ENCODE measurements around the gene GMNC. TPM values are rescaled to one million over a fixed set of nuclear protein-coding genes. Genes with fewer than 3 reads are reported as not detected.

The GMNC gene
- total RNA-seq, 2 experiments from 2014 or later, result not detected

GRCh38 chr3:190807719-190808375 lies 54.6 kb downstream of the GMNC start:
- no peaks in the 10 kb centered on the region for H3K36me3 ChIP-seq (ENCODE audit: insufficient read depth, low read length)
- H3K9me3 ChIP-seq (ENCODE audit: low read length), result no peaks in the 10 kb centered on the region
- H3K9me2 ChIP-seq (ENCODE audit: insufficient read depth, low read length), result no peaks in the 10 kb centered on the region
- ChIA-PET POLR2A (interaction anchor here (0.6 kb wide), 1 partner anchor 16 kb away, joined by 3 read pairs; no protein-coding TSS in a partner anchor), CTCF (ENCODE audit: unreplicated experiment) (no interaction called here)
- H4K20me1 ChIP-seq (ENCODE audit: insufficient read depth, low read length), result no peaks in the 10 kb centered on the region
- H3K4me3 ChIP-seq (ENCODE audit: low read depth, low read length, poor library complexity, severe bottlenecking), result no peak overlapping the region
- intact Hi-C loops (cut with micrococcal nuclease; ENCODE audit: unreplicated experiment), result no loop called here
- H3K4me2 ChIP-seq (ENCODE audit: low read length), result no peak overlapping the region
- BruUV-seq (replicated peaks), result no TSS peak
- H3K4me1 ChIP-seq (ENCODE audit: insufficient read depth, low read length, poor library complexity, severe bottlenecking), result no peaks in the 10 kb centered on the region
- H2AFZ ChIP-seq (ENCODE audit: low read length), result no peak overlapping the region
- no peak for DNase-seq (ENCODE audit: low spot score)
- H3K27ac ChIP-seq (ENCODE audit: low read depth, low read length, poor library complexity, severe bottlenecking), result no peak overlapping the region
- no peaks in the 10 kb centered on the region for H3K79me2 ChIP-seq (ENCODE audit: insufficient read depth, low read depth, low read length)
- TF ChIP-seq CTCF (conservative IDR thresholded peaks at IDR 0.05; ENCODE audit: low read length), result no peak
- TF ChIP-seq EZH2phosphoT487 (IDR thresholded peaks at IDR 0.05; ENCODE audit: borderline replicate concordance, low read depth, low read length), result no peak
